Iris pigment epithelial cell (primary cell): ENCODE data around the gene CCDC54.

Experiments used
- DNase-seq: peaks from one replicate; pipeline ENCODE4 v3.0.0-alpha.2; 2011; ENCODE audit warnings: low read depth

CCDC54 gene

GRCh38 chr3:107394502-107394901, 17.3 kb downstream of the CCDC54 start:
- no peak for DNase-seq

- no peak for DNase-seq
These were observed 17.8 kb downstream of the CCDC54 start for GRCh38 chr3:107395066-107395465.

GRCh38 chr3:107401301-107401700, 24.1 kb downstream of the CCDC54 start:
- no peak for DNase-seq

- DNase-seq: no peak
These were observed 25.0 kb downstream of the CCDC54 start for GRCh38 chr3:107402214-107402613.

GRCh38 chr3:107404727-107405469, 27.7 kb downstream of the CCDC54 start:
- DNase-seq: peak; percentile 89

- DNase-seq: no peak
These were observed 30.1 kb downstream of the CCDC54 start for GRCh38 chr3:107407355-107407754.

- DNase-seq: no peak
These were observed 31.3 kb downstream of the CCDC54 start for GRCh38 chr3:107408513-107408912.

GRCh38 chr3:107409365-107409764, 32.1 kb downstream of the CCDC54 start:
- DNase-seq: no peak

GRCh38 chr3:107410606-107411005, 33.4 kb downstream of the CCDC54 start:
- no peak for DNase-seq

GRCh38 chr3:107411056-107411455, 33.8 kb downstream of the CCDC54 start:
- DNase-seq: no peak

GRCh38 chr3:107411779-107412178, 34.5 kb downstream of the CCDC54 start:
- no peak for DNase-seq

- peak; percentile 64 for DNase-seq
These were observed 35.1 kb downstream of the CCDC54 start for GRCh38 chr3:107412376-107412775.

GRCh38 chr3:107413264-107413663, 36.0 kb downstream of the CCDC54 start:
- DNase-seq: no peak

- no peak for DNase-seq
These were observed 37.2 kb downstream of the CCDC54 start for GRCh38 chr3:107414325-107414964.

GRCh38 chr3:107416138-107416537, 38.9 kb downstream of the CCDC54 start:
- DNase-seq: peak; percentile 92

- peak; percentile 87 for DNase-seq
These were observed 39.6 kb downstream of the CCDC54 start for GRCh38 chr3:107416886-107417285.

GRCh38 chr3:107421170-107421792, 44.0 kb downstream of the CCDC54 start:
- DNase-seq: peak; percentile 79

GRCh38 chr3:107421881-107422280, 44.6 kb downstream of the CCDC54 start:
- no peak for DNase-seq

GRCh38 chr3:107425033-107425432, 47.8 kb downstream of the CCDC54 start:
- DNase-seq: no peak

- no peak for DNase-seq
These were observed 49.0 kb downstream of the CCDC54 start for GRCh38 chr3:107426223-107426622.
